Fibroblast of lung (primary cell): ENCODE data around the gene GTPBP3. TPM values are rescaled to one million over a fixed set of nuclear protein-coding genes. Genes with fewer than 3 reads are reported as not detected.

Experiments used
- DNase-seq, 2 donors: peaks; one replicate each; pipeline versions ENCODE4 v3.0.0 to v3.0.0-alpha.2; 2010; ENCODE audit warnings: low read depth in 2 of 2
- H2AFZ ChIP-seq: 2 replicates; pipeline ENCODE4 v1.5.1; 2012; ENCODE audit warnings: low read length, control low read depth, inconsistent platforms
- H3K27ac ChIP-seq: 2 replicates; pipeline ENCODE4 v1.5.1; 2011; ENCODE audit warnings: low read length, control low read depth; ENCODE audit not compliant: insufficient read depth
- H3K27me3 ChIP-seq: 2 replicates; pipeline ENCODE4 v1.5.1; 2011; ENCODE audit warnings: mild to moderate bottlenecking, low read length; ENCODE audit not compliant: control insufficient read depth, insufficient read depth
- H3K36me3 ChIP-seq: 2 replicates; pipeline ENCODE4 v1.5.1; 2011; ENCODE audit warnings: low read length; ENCODE audit not compliant: control insufficient read depth, insufficient read depth
- H3K4me1 ChIP-seq: 2 replicates; pipeline ENCODE4 v1.5.1; 2011; ENCODE audit warnings: low read length; ENCODE audit not compliant: control insufficient read depth, insufficient read depth; ENCODE audit errors: extremely low read depth
- H3K4me2 ChIP-seq: 2 replicates; pipeline ENCODE4 v1.5.1; 2011; ENCODE audit warnings: low read length, control low read depth; ENCODE audit not compliant: insufficient read depth; ENCODE audit errors: extremely low read depth
- H3K4me3 ChIP-seq, 4 experiments: fragments of 200-600 bp in 1 of 4; sonication (generic) in 1 of 4; replicated peaks in 1 of 4; 2 replicates each; pipeline ENCODE4 v1.5.1; 2011 to 2016; ENCODE audit warnings: low read length in 4 of 4, low read depth in 3 of 4, mild to moderate bottlenecking in 3 of 4, control low read depth in 2 of 4, inconsistent platforms in 1 of 4, mixed read lengths in 1 of 4; ENCODE audit not compliant: insufficient read depth in 1 of 4; ENCODE audit errors: control extremely low read depth in 1 of 4
- H3K79me2 ChIP-seq: 2 replicates; pipeline ENCODE4 v1.5.1; 2012; ENCODE audit warnings: mild to moderate bottlenecking, low read length, inconsistent platforms; ENCODE audit not compliant: control insufficient read depth, insufficient read depth
- H3K9ac ChIP-seq: 2 replicates; pipeline ENCODE4 v1.5.1; 2011; ENCODE audit warnings: mild to moderate bottlenecking, low read length, control low read depth; ENCODE audit not compliant: insufficient read depth
- H3K9me3 ChIP-seq: 2 replicates; pipeline ENCODE4 v1.5.1; 2012; ENCODE audit warnings: low read depth, low read length; ENCODE audit not compliant: control insufficient read depth, insufficient read depth
- H4K20me1 ChIP-seq: 2 replicates; pipeline ENCODE4 v1.5.1; 2011; ENCODE audit warnings: low read length; ENCODE audit not compliant: control insufficient read depth, insufficient read depth; ENCODE audit errors: extremely low read depth
- CTCF ChIP-seq, 2 donors: IDR thresholded peaks in 1 of 2; conservative IDR thresholded peaks in 1 of 2; 1 replicate in 1 of 2; 2 replicates in 1 of 2; pipeline ENCODE4 v1.5.1; 2011 to 2012; ENCODE audit warnings: low read length in 2 of 2, control low read depth in 1 of 2, inconsistent platforms in 1 of 2, low read depth in 1 of 2, mild to moderate bottlenecking in 1 of 2
- EZH2 ChIP-seq: IDR thresholded peaks from 2 replicates; pipeline ENCODE4 v1.5.1; 2012; ENCODE audit warnings: low read length, control low read depth, mild to moderate bottlenecking; ENCODE audit errors: missing control alignments
- polyA plus RNA-seq, 2 donors: library from polyadenylated mRNA; depleted of rRNA in 1 of 2; stranded (reverse) in 1 of 2; unstranded in 1 of 2; fragments of >200 nt; gene quantifications; 2 replicates each; pipeline ENCODE4 v1.2.1, GENCODE V29; 2011 to 2012; ENCODE audit warnings: missing spikeins in 1 of 2
- total RNA-seq: library from RNA; depleted of rRNA; stranded (reverse); fragments of >200 nt; gene quantifications from 2 replicates; pipeline ENCODE4 v1.2.1, GENCODE V29; 2014

Gene GTPBP3
- total and polyA plus RNA-seq, 2 donors (not counting 1 experiment from before 2014, with no cell fraction given), result 3.7 to 11.1 TPM

GRCh38 chr19:17385878-17386611 lies 48.7 kb downstream of the GTPBP3 start:
- Histone ChIP-seq H3K4me2 (no peak overlapping the region), H3K9me3 (no peaks in the 10 kb centered on the region), H3K4me1 (no peaks in the 10 kb centered on the region), H2AFZ (no peak overlapping the region), H3K79me2 (no peaks in the 10 kb centered on the region), H3K27ac (no peak overlapping the region), H3K9ac (no peak overlapping the region), H3K27me3 (no peaks in the 10 kb centered on the region), H3K4me3 (no peak overlapping the region), H3K36me3 (no peaks in the 10 kb centered on the region), H4K20me1 (no peaks in the 10 kb centered on the region)
- TF ChIP-seq CTCF (conservative IDR thresholded peaks at IDR 0.05 in 1 of 2, IDR thresholded peaks at IDR 0.05 in 1 of 2; ENCODE audit: low read depth in 1 of 2, low read length in 2 of 2) (peak; percentile 90 to 92), EZH2 (no peak)
- peak; percentile 28 to 51 for DNase-seq

GRCh38 chr19:17389288-17389687 lies 51.9 kb downstream of the GTPBP3 start:
- no peaks in the 10 kb centered on the region for H3K79me2 ChIP-seq

More at GRCh38 chr19:17389288-17389687, 51.9 kb downstream of the GTPBP3 start:
- TF ChIP-seq EZH2, result no peak
- no peak for TF ChIP-seq CTCF (conservative IDR thresholded peaks at IDR 0.05 in 1 of 2, IDR thresholded peaks at IDR 0.05 in 1 of 2; ENCODE audit: low read depth in 1 of 2, low read length in 2 of 2)
- Histone ChIP-seq H3K36me3 (no peaks in the 10 kb centered on the region), H3K27ac (no peak overlapping the region), H3K9ac (no peak overlapping the region), H3K4me2 (no peak overlapping the region), H3K27me3 (peaks cover 2% of the 10 kb centered on the region), H3K9me3 (no peaks in the 10 kb centered on the region), H3K4me1 (peaks cover 2% of the 10 kb centered on the region), H2AFZ (no peak overlapping the region), H3K4me3 (no peak overlapping the region), H4K20me1 (no peaks in the 10 kb centered on the region)
- no peak for DNase-seq
